Endometrial microvascular endothelial cells (primary cell): Measurements from ENCODE around the gene ADAMTS20. TPM values are rescaled to one million over a fixed set of nuclear protein-coding genes. Genes with fewer than 3 reads are reported as not detected.
"Not testable (repeated sequence)": the region's sequence is repeated elsewhere in the genome, so short reads cannot be mapped to it uniquely, and the experiment has no call there.

Source experiments
- in situ Hi-C: cut with HindIII; loops from 2 replicates; pipeline ENCODE4 v1.10.0; 2017; ENCODE audit warnings: low sequenced_read_pairs, low pct_unique_long_range_greater_than_20kb; ENCODE audit errors: inconsistent ontology term
- total RNA-seq: library from RNA; depleted of rRNA; stranded (reverse); fragments of >200 nt; gene quantifications from one replicate; pipeline ENCODE4 v1.2.3, GENCODE V29; 2015; ENCODE audit errors: inconsistent ontology term

ADAMTS20 gene, protein sequence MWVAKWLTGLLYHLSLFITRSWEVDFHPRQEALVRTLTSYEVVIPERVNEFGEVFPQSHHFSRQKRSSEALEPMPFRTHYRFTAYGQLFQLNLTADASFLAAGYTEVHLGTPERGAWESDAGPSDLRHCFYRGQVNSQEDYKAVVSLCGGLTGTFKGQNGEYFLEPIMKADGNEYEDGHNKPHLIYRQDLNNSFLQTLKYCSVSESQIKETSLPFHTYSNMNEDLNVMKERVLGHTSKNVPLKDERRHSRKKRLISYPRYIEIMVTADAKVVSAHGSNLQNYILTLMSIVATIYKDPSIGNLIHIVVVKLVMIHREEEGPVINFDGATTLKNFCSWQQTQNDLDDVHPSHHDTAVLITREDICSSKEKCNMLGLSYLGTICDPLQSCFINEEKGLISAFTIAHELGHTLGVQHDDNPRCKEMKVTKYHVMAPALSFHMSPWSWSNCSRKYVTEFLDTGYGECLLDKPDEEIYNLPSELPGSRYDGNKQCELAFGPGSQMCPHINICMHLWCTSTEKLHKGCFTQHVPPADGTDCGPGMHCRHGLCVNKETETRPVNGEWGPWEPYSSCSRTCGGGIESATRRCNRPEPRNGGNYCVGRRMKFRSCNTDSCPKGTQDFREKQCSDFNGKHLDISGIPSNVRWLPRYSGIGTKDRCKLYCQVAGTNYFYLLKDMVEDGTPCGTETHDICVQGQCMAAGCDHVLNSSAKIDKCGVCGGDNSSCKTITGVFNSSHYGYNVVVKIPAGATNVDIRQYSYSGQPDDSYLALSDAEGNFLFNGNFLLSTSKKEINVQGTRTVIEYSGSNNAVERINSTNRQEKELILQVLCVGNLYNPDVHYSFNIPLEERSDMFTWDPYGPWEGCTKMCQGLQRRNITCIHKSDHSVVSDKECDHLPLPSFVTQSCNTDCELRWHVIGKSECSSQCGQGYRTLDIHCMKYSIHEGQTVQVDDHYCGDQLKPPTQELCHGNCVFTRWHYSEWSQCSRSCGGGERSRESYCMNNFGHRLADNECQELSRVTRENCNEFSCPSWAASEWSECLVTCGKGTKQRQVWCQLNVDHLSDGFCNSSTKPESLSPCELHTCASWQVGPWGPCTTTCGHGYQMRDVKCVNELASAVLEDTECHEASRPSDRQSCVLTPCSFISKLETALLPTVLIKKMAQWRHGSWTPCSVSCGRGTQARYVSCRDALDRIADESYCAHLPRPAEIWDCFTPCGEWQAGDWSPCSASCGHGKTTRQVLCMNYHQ (N-terminal part only)
- total RNA-seq = not detected

- in situ Hi-C loops = no loop called here
Measured at GRCh38 chr12:43551971-43552559, at the start of gene ADAMTS20. Gene ADAMTS20 (minus strand): TSS chr12:43552203. CDS start chr12:43551921, 282 bp downstream.

DNA sequence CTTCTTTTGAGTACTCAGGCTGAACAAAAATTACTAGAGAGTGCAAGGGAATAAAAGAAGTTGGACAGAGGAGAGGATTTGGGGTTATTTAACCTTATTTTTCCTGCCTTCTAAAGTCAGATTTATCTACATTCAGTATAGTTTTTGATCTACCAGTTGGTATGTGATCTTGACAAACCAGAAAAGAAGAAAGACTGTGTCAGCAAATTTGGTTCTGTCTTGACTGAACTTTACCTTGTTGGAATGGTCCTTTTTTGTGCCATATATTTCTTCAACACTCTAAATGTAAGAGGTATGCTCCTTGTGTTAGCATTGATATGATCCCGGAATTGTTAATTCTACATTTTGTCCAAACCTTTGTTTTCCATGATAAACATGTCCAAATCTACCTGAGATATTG is 47.7 kb upstream of the ADAMTS20 start:
- in situ Hi-C loops = no loop called here

- in situ Hi-C loops = no loop called here
Measured at GRCh38 chr12:43599066-43599465, 47.1 kb upstream of the ADAMTS20 start.

DNA sequence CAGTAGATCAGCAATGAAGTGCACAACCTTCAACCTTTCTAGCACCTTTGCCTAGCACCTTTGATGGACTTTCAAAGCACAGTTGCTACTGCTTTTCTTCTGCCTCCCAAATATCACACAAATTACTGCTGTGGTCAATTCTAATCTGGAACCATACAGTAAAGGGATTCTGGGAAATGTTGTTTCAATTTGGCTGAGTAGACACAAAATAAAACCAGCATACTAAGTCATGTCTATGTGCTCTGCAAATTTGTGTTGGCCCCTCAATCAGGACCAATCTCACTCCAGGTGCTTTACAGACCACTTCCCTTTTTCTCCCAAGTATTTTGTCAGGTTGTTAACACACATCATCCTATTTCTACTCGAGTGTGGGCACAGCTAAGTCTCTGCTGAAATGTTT is 38.3 kb upstream of the ADAMTS20 start:
- in situ Hi-C loops = no loop called here

DNA sequence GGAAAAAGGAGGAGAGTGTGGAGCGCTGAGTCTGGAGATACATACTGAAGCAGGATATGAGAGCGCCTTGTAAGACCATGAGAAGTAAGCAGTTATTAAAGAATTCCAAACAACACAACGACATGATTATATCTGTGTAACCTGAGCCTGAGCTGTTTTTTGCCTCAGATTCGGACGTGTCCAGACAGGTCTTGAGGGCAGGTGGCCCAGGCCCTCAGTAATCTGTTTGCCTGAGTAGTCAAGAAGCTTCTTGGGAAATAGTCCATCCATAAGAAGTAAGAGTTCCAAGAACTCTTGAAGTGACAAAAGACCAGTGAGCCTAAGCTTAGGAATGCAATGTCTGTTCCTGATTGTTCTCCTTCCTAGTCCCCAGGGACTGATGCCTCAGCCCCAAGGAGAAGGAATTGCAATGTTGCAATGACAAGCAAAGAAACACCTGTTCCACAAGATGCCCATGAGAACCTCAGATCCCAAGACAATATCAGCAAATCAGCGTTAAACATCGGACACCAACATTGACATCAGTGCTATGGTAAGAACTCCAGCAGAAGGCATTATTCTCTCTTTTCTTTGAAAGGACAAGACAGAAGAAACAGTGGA is 34.7 kb upstream of the ADAMTS20 start:
- in situ Hi-C loops = no loop called here

DNA sequence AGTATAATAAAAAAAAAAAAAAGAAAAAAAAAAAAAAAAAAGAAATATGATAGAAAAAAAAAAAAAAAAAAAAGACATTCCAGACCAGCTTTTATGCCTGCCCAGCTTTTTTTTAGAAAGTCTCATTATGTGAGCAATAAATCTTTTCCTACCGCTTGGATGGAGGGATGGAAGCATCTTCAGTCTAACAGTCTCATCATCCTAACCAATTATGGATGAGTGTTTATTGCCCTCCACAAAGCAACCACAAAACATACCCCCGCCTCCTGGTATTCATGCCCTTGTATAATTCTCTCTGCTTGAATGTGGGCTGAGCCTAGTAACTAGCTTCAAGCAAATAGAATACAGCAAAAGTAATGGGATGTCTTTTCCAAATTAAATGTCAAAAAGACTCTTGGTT is 33.7 kb upstream of the ADAMTS20 start:
- in situ Hi-C loops = no loop called here

DNA sequence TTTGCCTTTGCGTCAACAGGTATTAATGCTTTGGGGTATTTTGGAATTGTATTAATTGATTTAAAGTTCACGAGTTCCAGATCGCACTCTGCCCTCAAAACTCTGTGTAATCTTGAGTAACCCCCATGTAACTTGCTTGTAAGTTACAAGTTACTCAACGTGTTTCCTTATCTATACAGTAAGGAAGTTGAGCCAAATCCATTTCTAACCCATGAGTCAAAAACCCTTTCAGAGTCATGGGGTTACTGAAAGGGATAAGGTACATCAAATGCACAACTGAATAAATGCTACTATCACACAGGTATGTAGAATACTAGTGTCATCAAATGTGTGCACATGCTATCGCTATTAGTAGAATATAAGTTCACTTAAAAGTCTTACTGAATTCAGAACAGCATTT is 28.6 kb upstream of the ADAMTS20 start:
- in situ Hi-C loops = no loop called here

DNA sequence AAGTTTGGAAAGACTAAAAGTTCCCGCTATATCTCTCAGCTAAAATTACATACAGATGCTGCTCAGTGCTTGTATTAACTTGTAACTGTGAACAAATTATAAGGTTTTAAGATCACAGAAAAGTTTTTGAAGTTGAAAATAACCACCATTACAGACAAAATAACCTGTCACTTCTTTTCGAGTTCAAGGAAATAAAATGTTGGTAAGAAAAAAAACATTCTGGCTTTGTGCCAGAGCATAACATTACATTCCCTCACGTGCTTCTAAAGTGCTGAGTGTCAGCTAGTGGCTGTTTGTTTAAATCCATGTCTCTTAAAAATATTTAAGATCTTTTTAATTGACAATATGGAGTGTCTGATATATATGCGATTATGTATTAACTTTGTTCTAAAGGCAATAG is 27.2 kb upstream of the ADAMTS20 start:
- in situ Hi-C loops = no loop called here

GRCh38 chr12:43578782-43579181 is 26.8 kb upstream of the ADAMTS20 start:
- in situ Hi-C loops = no loop called here

DNA sequence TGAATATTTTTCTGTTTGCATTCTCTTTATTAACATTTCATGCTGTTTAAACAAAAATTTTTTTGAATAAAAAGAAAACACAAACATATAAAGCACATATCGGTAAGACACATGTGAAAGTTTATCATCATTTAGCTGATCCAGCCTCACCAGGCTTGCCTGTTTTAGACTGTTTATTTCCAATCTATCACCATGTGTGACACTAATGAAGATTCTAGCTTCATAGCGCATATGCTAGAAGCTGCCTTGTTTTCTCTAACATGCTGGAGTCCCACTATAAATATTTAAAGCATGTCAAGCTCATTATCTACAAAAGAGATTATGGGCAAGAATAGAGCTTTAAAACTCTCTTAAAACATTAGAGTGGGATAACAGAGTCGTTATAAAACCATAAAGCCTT is 25.4 kb upstream of the ADAMTS20 start:
- in situ Hi-C loops = no loop called here

GRCh38 chr12:43576162-43576561 is 24.2 kb upstream of the ADAMTS20 start:
- in situ Hi-C loops = no loop called here

- in situ Hi-C loops = no loop called here
Measured at GRCh38 chr12:43571885-43572284, 19.9 kb upstream of the ADAMTS20 start.

- in situ Hi-C loops = no loop called here
Measured at GRCh38 chr12:43556057-43556456, 4.1 kb upstream of the ADAMTS20 start.

DNA sequence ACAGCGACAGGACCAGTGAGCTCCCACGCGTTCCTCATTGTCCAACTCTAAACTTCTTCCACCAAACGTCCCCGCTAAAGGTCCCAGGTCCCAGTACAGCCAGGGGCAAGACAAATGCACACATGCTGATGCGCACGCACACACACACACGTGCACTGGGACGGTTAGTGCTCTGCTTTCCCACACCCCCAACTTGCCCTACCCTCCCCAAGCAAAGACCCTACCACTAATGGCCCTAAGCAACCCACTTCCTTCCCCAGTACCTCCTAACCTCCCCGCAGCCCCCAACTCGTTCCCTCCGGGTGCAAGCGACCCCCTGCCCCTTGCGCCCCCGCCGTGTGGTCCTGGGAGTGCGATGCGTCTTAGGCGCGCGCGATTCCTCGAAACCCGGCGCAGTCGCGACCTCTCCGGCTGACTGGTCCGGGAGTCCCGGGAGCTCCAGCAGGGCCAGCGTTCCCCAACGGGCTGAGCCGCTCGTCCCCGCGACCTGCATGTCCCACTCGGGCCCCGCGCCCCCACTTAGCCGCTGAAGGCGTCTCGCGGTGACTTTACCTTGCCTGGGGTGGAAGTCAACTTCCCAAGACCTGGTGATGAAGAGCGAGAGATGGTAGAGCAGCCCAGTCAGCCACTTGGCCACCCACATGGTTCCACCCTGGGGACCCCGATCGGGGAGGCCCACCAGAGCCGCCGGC is 578 bp downstream of the ADAMTS20 start:
- in situ Hi-C loops = no loop called here

- in situ Hi-C loops = no loop called here
Measured at GRCh38 chr12:43550831-43551271, 1.2 kb downstream of the ADAMTS20 start.

DNA sequence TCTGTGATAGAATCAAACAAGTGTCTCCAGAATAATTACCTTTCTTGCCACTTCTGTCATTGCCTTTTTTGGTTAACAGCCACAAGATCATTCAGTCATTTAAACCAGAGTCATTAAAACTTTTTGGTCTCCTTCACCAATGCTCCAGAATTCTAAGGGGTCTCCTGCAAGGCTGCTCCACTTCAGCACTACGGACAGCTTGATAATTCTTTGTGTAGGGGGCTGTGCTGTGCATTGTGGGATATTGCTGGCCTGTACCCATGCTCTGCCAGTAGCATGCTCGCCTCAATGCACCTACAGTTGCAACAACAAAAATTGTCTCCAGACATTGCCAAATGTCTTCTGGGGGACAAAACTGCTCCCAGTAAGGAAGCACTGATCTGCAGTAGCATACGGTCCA is 7.3 kb downstream of the ADAMTS20 start:
- in situ Hi-C loops = no loop called here

- in situ Hi-C loops = no loop called here
Measured at GRCh38 chr12:43540470-43540869, 11.5 kb downstream of the ADAMTS20 start.

DNA sequence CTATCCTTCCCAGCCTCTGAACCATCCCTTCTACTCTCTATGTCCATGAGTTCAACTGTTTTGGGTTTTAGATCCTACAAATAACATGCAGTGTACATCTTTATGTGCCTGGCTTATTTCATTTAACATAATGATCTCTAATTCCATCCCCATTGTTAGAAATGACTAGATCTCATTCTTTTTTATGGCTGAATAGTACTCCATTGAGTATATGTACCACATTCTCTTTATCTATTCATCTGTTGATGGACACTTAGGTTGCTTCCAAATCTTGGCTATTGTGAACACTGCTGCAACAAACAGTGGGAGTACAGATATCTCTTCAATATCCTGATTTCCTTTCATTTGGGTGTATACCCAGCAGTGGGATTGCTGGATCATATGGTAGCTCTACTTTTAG is 14.3 kb downstream of the ADAMTS20 start:
- in situ Hi-C loops = not testable (repeated sequence)
